K562 (cell line): ENCODE data around the gene GNPTAB. TPM values are rescaled to one million over a fixed set of nuclear protein-coding genes. Genes with fewer than 3 reads are reported as not detected.

Experiments
- CBFB ChIP-seq: sonication (generic); formaldehyde crosslinking; IDR thresholded peaks from 2 replicates; pipeline ENCODE4 v1.4.0; 2020; ENCODE audit warnings: mild to moderate bottlenecking, missing genetic modification reagents
- DNMT1 ChIP-seq: fragments of 450-650 bp; IDR thresholded peaks from 2 replicates; pipeline ENCODE4 v1.6.1; 2016; ENCODE audit warnings: antibody characterized with exemption, mild to moderate bottlenecking
- E2F1 ChIP-seq: sonication (generic); formaldehyde crosslinking; IDR thresholded peaks from 2 replicates; pipeline ENCODE4 v1.8.1; 2023; ENCODE audit warnings: mild to moderate bottlenecking, missing genetic modification reagents, moderate library complexity
- FIP1L1 ChIP-seq: fragments of 200-400 bp; formaldehyde crosslinking; IDR thresholded peaks from 2 replicates; pipeline ENCODE4 v1.6.1; 2018; ENCODE audit warnings: mild to moderate bottlenecking, low read depth, low read length; ENCODE audit not compliant: poor library complexity, severe bottlenecking
- HDAC8 ChIP-seq: fragments of 450-650 bp; IDR thresholded peaks from 2 replicates; pipeline ENCODE4 v1.6.1; 2016; ENCODE audit warnings: mild to moderate bottlenecking, missing genetic modification characterization, moderate library complexity, missing compliant biosample characterization
- MBD2 ChIP-seq: sonication (generic); IDR thresholded peaks from 2 replicates; pipeline ENCODE4 v1.6.1; 2016; ENCODE audit warnings: low read depth, borderline replicate concordance
- MXD1 ChIP-seq: fragments of 250-450 bp; sonication (Bioruptor Pico); IDR thresholded peaks from 2 replicates; pipeline ENCODE4 v1.8.0; 2021; ENCODE audit warnings: borderline replicate concordance, mild to moderate bottlenecking, moderate library complexity; ENCODE audit not compliant: poor library complexity, severe bottlenecking
- NBN ChIP-seq: fragments of 450-650 bp; IDR thresholded peaks from 2 replicates; pipeline ENCODE4 v1.6.1; 2016; ENCODE audit warnings: low read depth, mild to moderate bottlenecking
- NUFIP1 ChIP-seq: fragments of 450-650 bp; IDR thresholded peaks from 2 replicates; pipeline ENCODE4 v1.6.1; 2018; ENCODE audit not compliant: partially characterized antibody
- PHF21A ChIP-seq: fragments of 450-650 bp; IDR thresholded peaks from 2 replicates; pipeline ENCODE4 v1.6.1; 2017; ENCODE audit warnings: low read depth, borderline replicate concordance
- TOE1 ChIP-seq, 2 experiments: fragments of 450-650 bp in 1 of 2; sonication (generic) in 1 of 2; formaldehyde crosslinking in 1 of 2; IDR thresholded peaks; 2 replicates each; pipeline versions ENCODE4 v1.7.1 to v1.8.0; 2016 to 2022; ENCODE audit warnings: borderline replicate concordance in 2 of 2, mild to moderate bottlenecking in 2 of 2, antibody characterized with exemption in 1 of 2, inconsistent platforms in 1 of 2, low read depth in 1 of 2, missing genetic modification reagents in 1 of 2, moderate library complexity in 1 of 2
- VEZF1 ChIP-seq: fragments of 200-800 bp; sonication (Bioruptor generic); IDR thresholded peaks from 2 replicates; pipeline ENCODE4 v1.6.1; 2017; ENCODE audit warnings: missing genetic modification characterization, missing compliant biosample characterization
- ZBTB5 ChIP-seq: fragments of 450-650 bp; IDR thresholded peaks from 2 replicates; pipeline ENCODE4 v1.6.1; 2017; ENCODE audit warnings: antibody characterized with exemption
- ZNF274 ChIP-seq: IDR thresholded peaks from 2 replicates; pipeline ENCODE4 v1.6.1; 2011; ENCODE audit warnings: low read depth, mild to moderate bottlenecking, low read length, moderate library complexity, borderline replicate concordance
- ZNF584 ChIP-seq: fragments of 200-800 bp; sonication (Bioruptor generic); IDR thresholded peaks from 2 replicates; pipeline ENCODE4 v1.6.1; 2016; ENCODE audit warnings: low read depth, mild to moderate bottlenecking, missing genetic modification characterization, missing compliant biosample characterization
- ZNF586 ChIP-seq: fragments of 450-650 bp; formaldehyde crosslinking; conservative IDR thresholded peaks from 2 replicates; pipeline ENCODE4 v1.4.0; 2020; ENCODE audit warnings: mild to moderate bottlenecking, moderate library complexity
- ZNF639 ChIP-seq, 2 experiments: fragments of 200-800 bp in 1 of 2; sonication (Bioruptor generic) in 1 of 2; sonication (generic) in 1 of 2; formaldehyde crosslinking in 1 of 2; IDR thresholded peaks in 1 of 2; conservative IDR thresholded peaks in 1 of 2; 2 replicates each; pipeline versions ENCODE4 v1.5.0 to v1.6.1; 2016 to 2020; ENCODE audit warnings: missing compliant biosample characterization in 1 of 2, missing genetic modification characterization in 1 of 2, missing genetic modification reagents in 1 of 2
- polyA plus RNA-seq, 8 experiments: library from polyadenylated mRNA; depleted of rRNA in 4 of 8; stranded (reverse) in 5 of 8; unstranded in 3 of 8; fragments of >200 nt; fragmentation: Nextera tagmentation in 2 of 8; fragmentation: Illumina TruSeq in 1 of 8; extraction: Ambion mirVana in 2 of 8; extraction: Trizol in 1 of 8; gene quantifications; 2 replicates each; pipeline versions ENCODE4 v1.2.1 to v1.2.3, GENCODE V29; 2011 to 2014; ENCODE audit warnings: inconsistent platforms in 1 of 8, missing spikeins in 1 of 8
- total RNA-seq, 7 experiments: library from RNA; depleted of rRNA in 6 of 7; stranded (reverse); fragments of >200 nt in 6 of 7; fragmentation: Illumina TruSeq in 2 of 7; extraction: Trizol in 2 of 7; gene quantifications; 2 replicates each; pipeline versions ENCODE4 v1.2.1 to v1.2.3, GENCODE V29; 2011 to 2021; ENCODE audit warnings: low replicate concordance in 1 of 7

GNPTAB gene
- total and polyA plus RNA-seq, 9 of the 15 experiments (the other 6 are each of a cell fraction or from before 2014, with no cell fraction given) = 5.9 to 23.2 (median 19.3) TPM

- TF ChIP-seq ZNF639 (CRISPR knock-in tag; conservative IDR thresholded peaks at IDR 0.05 in 1 of 2, IDR thresholded peaks at IDR 0.05 in 1 of 2) = peak in 1 of 2 experiments; percentile 96; a peak in 2 of 4 replicates
- no peak for TF ChIP-seq ZNF274
- TF ChIP-seq HDAC8 (tag) = no peak
- TF ChIP-seq ZBTB5 = no peak
- TF ChIP-seq MXD1 (CRISPR knock-in tag) = no peak
- TF ChIP-seq ZNF584 (CRISPR knock-in tag) = no peak
- peak; percentile 46; the same call in 1 of the 2 replicates for TF ChIP-seq E2F1 (CRISPR knock-in tag)
- peak; percentile 93 for TF ChIP-seq VEZF1 (CRISPR knock-in tag)
- TF ChIP-seq ZNF586 (CRISPR knock-in tag) = no peak
- TF ChIP-seq NBN = no peak; the same call in 1 of the 2 replicates
- no peak for TF ChIP-seq NUFIP1
- TF ChIP-seq TOE1 (IDR thresholded peaks at IDR 0.05; ENCODE audit: borderline replicate concordance) = peak; percentile 79; the same call in 1 of the 2 replicates
- TF ChIP-seq TOE1 (CRISPR knock-in tag; IDR thresholded peaks at IDR 0.05; ENCODE audit: borderline replicate concordance, low read depth) = no peak
- TF ChIP-seq FIP1L1 = peak; percentile 76
- TF ChIP-seq PHF21A = peak; percentile 38; the same call in 1 of the 2 replicates
- TF ChIP-seq DNMT1 = no peak
- TF ChIP-seq CBFB (CRISPR knock-in tag) = no peak
- TF ChIP-seq MBD2 = peak; percentile 58; the same call in 1 of the 2 replicates
Observed at GRCh38 chr12:101876861-101877805, 46.4 kb upstream of the GNPTAB start, which contains the start of gene DRAM1 (continued).
